HEK293 (cell line): Measurements from ENCODE around the gene ESPL1.
A peak's percentile ranks its signal among the peaks of the same experiment; 100 is the strongest.

Experiments used
- CTCF ChIA-PET: fragments of 350-600 bp; formaldehyde crosslinking; extraction: SDS; loops from one replicate; lab custom pipeline; 2021; ENCODE audit warnings: antibody characterized with exemption; lab: Yijun Ruan, JAX
- POLR2A ChIA-PET: fragments of 300-600 bp; formaldehyde crosslinking; extraction: SDS; loops from one replicate; lab custom pipeline; 2020; ENCODE audit warnings: antibody characterized with exemption, inconsistent platforms; lab: Yijun Ruan, JAX
- H3K27ac ChIP-seq: fragments of 200-500 bp; sonication (Bioruptor generic); 2 replicates; pipeline ENCODE4 v1.5.1; 2014; ENCODE audit warnings: low read depth, low read length, control low read depth, inconsistent platforms; ENCODE audit errors: extremely low read depth
- H3K36me3 ChIP-seq, 2 experiments: fragments of 200-500 bp in 1 of 2; sonication (Bioruptor generic) in 1 of 2; 1 replicate in 1 of 2; 2 replicates in 1 of 2; pipeline ENCODE4 v1.5.1; 2014 to 2017; ENCODE audit warnings: inconsistent platforms in 2 of 2, low read length in 2 of 2; ENCODE audit not compliant: control insufficient read depth in 2 of 2, insufficient read depth in 1 of 2
- H3K4me1 ChIP-seq: fragments of 200-500 bp; sonication (Bioruptor generic); 2 replicates; pipeline ENCODE4 v1.5.1; 2014; ENCODE audit warnings: mild to moderate bottlenecking, low read length, inconsistent platforms; ENCODE audit not compliant: control insufficient read depth, insufficient read depth
- H3K4me3 ChIP-seq: 2 replicates; pipeline ENCODE4 v1.5.1; 2011; ENCODE audit warnings: low read depth, mild to moderate bottlenecking, control low read depth, low read length, moderate library complexity
- H3K9me3 ChIP-seq: fragments of 200-500 bp; sonication (Bioruptor generic); 2 replicates; pipeline ENCODE4 v1.5.1; 2014; ENCODE audit warnings: low read depth, low read length, inconsistent platforms; ENCODE audit not compliant: control insufficient read depth, insufficient read depth
- AEBP2 ChIP-seq: fragments of 450-650 bp; formaldehyde crosslinking; IDR thresholded peaks from 2 replicates; pipeline ENCODE4 v1.5.1; 2016; ENCODE audit warnings: missing biosample characterization, missing genetic modification characterization, borderline replicate concordance
- HIC1 ChIP-seq: fragments of 450-650 bp; formaldehyde crosslinking; IDR thresholded peaks from 2 replicates; pipeline ENCODE4 v1.5.1; 2016; ENCODE audit warnings: missing biosample characterization, missing genetic modification characterization
- KLF10 ChIP-seq: fragments of 450-650 bp; IDR thresholded peaks from 2 replicates; pipeline ENCODE4 v1.5.1; 2018; ENCODE audit warnings: missing biosample characterization, mild to moderate bottlenecking, missing genetic modification characterization
- KLF17 ChIP-seq: fragments of 450-650 bp; formaldehyde crosslinking; IDR thresholded peaks from 2 replicates; pipeline ENCODE4 v1.5.1; 2016; ENCODE audit warnings: missing biosample characterization, missing genetic modification characterization
- KLF7 ChIP-seq: fragments of 450-650 bp; formaldehyde crosslinking; IDR thresholded peaks from 2 replicates; pipeline ENCODE4 v1.5.1; 2016; ENCODE audit warnings: missing biosample characterization, missing genetic modification characterization, borderline replicate concordance
- SP3 ChIP-seq: fragments of 450-650 bp; formaldehyde crosslinking; IDR thresholded peaks from 2 replicates; pipeline ENCODE4 v1.5.1; 2016; ENCODE audit warnings: missing biosample characterization, missing genetic modification characterization
- SP7 ChIP-seq: fragments of 450-650 bp; formaldehyde crosslinking; IDR thresholded peaks from 2 replicates; pipeline ENCODE4 v1.5.1; 2016; ENCODE audit warnings: missing biosample characterization, missing genetic modification characterization
- YY2 ChIP-seq: fragments of 450-650 bp; formaldehyde crosslinking; IDR thresholded peaks from 2 replicates; pipeline ENCODE4 v1.5.1; 2016; ENCODE audit warnings: missing biosample characterization, missing genetic modification characterization
- ZBTB1 ChIP-seq: fragments of 450-650 bp; formaldehyde crosslinking; IDR thresholded peaks from 2 replicates; pipeline ENCODE4 v1.5.1; 2016; ENCODE audit warnings: missing biosample characterization, missing genetic modification characterization
- ZBTB17 ChIP-seq: fragments of 450-650 bp; formaldehyde crosslinking; IDR thresholded peaks from 2 replicates; pipeline ENCODE4 v1.5.1; 2016; ENCODE audit warnings: missing biosample characterization, missing genetic modification characterization
- ZBTB20 ChIP-seq: fragments of 450-650 bp; formaldehyde crosslinking; IDR thresholded peaks from 2 replicates; pipeline ENCODE4 v1.5.1; 2016; ENCODE audit warnings: missing biosample characterization, missing genetic modification characterization
- ZBTB7A ChIP-seq: fragments of 450-650 bp; formaldehyde crosslinking; IDR thresholded peaks from 2 replicates; pipeline ENCODE4 v1.5.1; 2016; ENCODE audit warnings: low read depth, missing biosample characterization, missing genetic modification characterization
- ZEB2 ChIP-seq: fragments of 450-650 bp; formaldehyde crosslinking; IDR thresholded peaks from 2 replicates; pipeline ENCODE4 v1.5.1; 2016; ENCODE audit warnings: missing biosample characterization, missing genetic modification characterization
- ZFHX2 ChIP-seq: fragments of 450-650 bp; formaldehyde crosslinking; conservative IDR thresholded peaks from 2 replicates; pipeline ENCODE4 v1.5.1; 2016; ENCODE audit warnings: missing biosample characterization, missing genetic modification characterization
- ZNF132 ChIP-seq: fragments of 450-650 bp; formaldehyde crosslinking; IDR thresholded peaks from 2 replicates; pipeline ENCODE4 v1.5.1; 2017; ENCODE audit warnings: missing biosample characterization, missing genetic modification characterization, borderline replicate concordance
- ZNF155 ChIP-seq: fragments of 450-650 bp; formaldehyde crosslinking; IDR thresholded peaks from 2 replicates; pipeline ENCODE4 v1.5.1; 2016; ENCODE audit warnings: missing biosample characterization, missing genetic modification characterization
- ZNF2 ChIP-seq: fragments of 450-650 bp; formaldehyde crosslinking; IDR thresholded peaks from 2 replicates; pipeline ENCODE4 v1.5.1; 2016; ENCODE audit warnings: missing biosample characterization, missing genetic modification characterization
- ZNF366 ChIP-seq: fragments of 450-650 bp; formaldehyde crosslinking; conservative IDR thresholded peaks from 2 replicates; pipeline ENCODE4 v1.5.1; 2016; ENCODE audit warnings: missing biosample characterization, missing genetic modification characterization
- ZNF416 ChIP-seq: fragments of 450-650 bp; formaldehyde crosslinking; IDR thresholded peaks from 2 replicates; pipeline ENCODE4 v1.5.1; 2016; ENCODE audit warnings: missing biosample characterization, missing genetic modification characterization
- ZNF521 ChIP-seq: fragments of 450-650 bp; formaldehyde crosslinking; IDR thresholded peaks from 2 replicates; pipeline ENCODE4 v1.5.1; 2017; ENCODE audit warnings: missing biosample characterization, mild to moderate bottlenecking, missing genetic modification characterization
- ZNF530 ChIP-seq: fragments of 450-650 bp; formaldehyde crosslinking; IDR thresholded peaks from 2 replicates; pipeline ENCODE4 v1.5.1; 2016; ENCODE audit warnings: low read depth, missing biosample characterization, missing genetic modification characterization
- ZNF558 ChIP-seq: fragments of 450-650 bp; formaldehyde crosslinking; IDR thresholded peaks from 2 replicates; pipeline ENCODE4 v1.5.1; 2016; ENCODE audit warnings: missing biosample characterization, missing genetic modification characterization
- ZNF571 ChIP-seq: fragments of 450-650 bp; formaldehyde crosslinking; IDR thresholded peaks from 2 replicates; pipeline ENCODE4 v1.5.0; 2017; ENCODE audit warnings: missing biosample characterization, missing genetic modification characterization
- ZNF629 ChIP-seq: fragments of 450-650 bp; formaldehyde crosslinking; IDR thresholded peaks from 2 replicates; pipeline ENCODE4 v1.5.1; 2017; ENCODE audit warnings: missing biosample characterization, missing genetic modification characterization
- ZNF645 ChIP-seq: fragments of 450-650 bp; formaldehyde crosslinking; IDR thresholded peaks from 2 replicates; pipeline ENCODE4; 2016; ENCODE audit warnings: missing biosample characterization, missing genetic modification characterization
- ZNF785 ChIP-seq: fragments of 450-650 bp; formaldehyde crosslinking; IDR thresholded peaks from 2 replicates; pipeline ENCODE4 v1.5.1; 2016; ENCODE audit warnings: missing biosample characterization, missing genetic modification characterization
- ZNF837 ChIP-seq: fragments of 450-650 bp; formaldehyde crosslinking; IDR thresholded peaks from 2 replicates; pipeline ENCODE4 v1.5.1; 2016; ENCODE audit warnings: missing biosample characterization, missing genetic modification characterization
- TF ChIP-seq, protein P1 (sequence below): fragments of 450-650 bp; formaldehyde crosslinking; IDR thresholded peaks from 2 replicates; pipeline ENCODE4 v1.5.1; 2016; ENCODE audit warnings: missing biosample characterization, missing genetic modification characterization
- TF ChIP-seq, protein P2 (sequence below): fragments of 450-650 bp; formaldehyde crosslinking; IDR thresholded peaks from 2 replicates; pipeline ENCODE4 v1.5.1; 2016; ENCODE audit warnings: missing biosample characterization, missing genetic modification characterization

The ESPL1 gene

GRCh38 chr12:53252349-53252916 lies 15.7 kb upstream of the ESPL1 start:
- POLR2A ChIA-PET: interaction anchor here (0.9 to 2.1 kb wide), 2 partner anchors 17 to 32 kb away, joined by 3 to 8 read pairs; no protein-coding TSS in a partner anchor
- Histone ChIP-seq H3K36me3 (peaks cover 0 to 22% of the 10 kb centered on the region in 2 experiments; a peak in 1 of 3 replicates), H3K4me1 (peaks cover 4% of the 10 kb centered on the region; the same call in 1 of the 2 replicates), H3K4me3 (peak overlapping the region; percentile 91), H3K27ac (peak overlapping the region; percentile 61; the same call in 1 of the 2 replicates), H3K9me3 (no peaks in the 10 kb centered on the region)
- CTCF ChIA-PET: interaction anchor here (0.7 to 4.6 kb wide), 4 partner anchors 14 to 39 kb away, joined by 3 to 53 read pairs (median 5); partner anchors contain the start of gene ESPL1
- no peak for TF ChIP-seq ZNF155 (tag by site-specific recombination)
- peak; percentile 7; the same call in 1 of the 2 replicates for TF ChIP-seq SP7 (tag by site-specific recombination)
- no peak for TF ChIP-seq ZNF558 (tag by site-specific recombination)
- TF ChIP-seq ZNF2 (tag by site-specific recombination): 0 out of 2 replicates have a peak, but pooled peaks have one; percentile 15
- TF ChIP-seq ZNF571 (tag by site-specific recombination): no peak
- TF ChIP-seq, protein P1, sequence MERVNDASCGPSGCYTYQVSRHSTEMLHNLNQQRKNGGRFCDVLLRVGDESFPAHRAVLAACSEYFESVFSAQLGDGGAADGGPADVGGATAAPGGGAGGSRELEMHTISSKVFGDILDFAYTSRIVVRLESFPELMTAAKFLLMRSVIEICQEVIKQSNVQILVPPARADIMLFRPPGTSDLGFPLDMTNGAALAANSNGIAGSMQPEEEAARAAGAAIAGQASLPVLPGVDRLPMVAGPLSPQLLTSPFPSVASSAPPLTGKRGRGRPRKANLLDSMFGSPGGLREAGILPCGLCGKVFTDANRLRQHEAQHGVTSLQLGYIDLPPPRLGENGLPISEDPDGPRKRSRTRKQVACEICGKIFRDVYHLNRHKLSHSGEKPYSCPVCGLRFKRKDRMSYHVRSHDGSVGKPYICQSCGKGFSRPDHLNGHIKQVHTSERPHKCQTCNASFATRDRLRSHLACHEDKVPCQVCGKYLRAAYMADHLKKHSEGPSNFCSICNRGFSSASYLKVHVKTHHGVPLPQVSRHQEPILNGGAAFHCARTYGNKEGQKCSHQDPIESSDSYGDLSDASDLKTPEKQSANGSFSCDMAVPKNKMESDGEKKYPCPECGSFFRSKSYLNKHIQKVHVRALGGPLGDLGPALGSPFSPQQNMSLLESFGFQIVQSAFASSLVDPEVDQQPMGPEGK (tag by site-specific recombination): peak; percentile 3; the same call in 1 of the 2 replicates
- TF ChIP-seq ZNF629 (tag by site-specific recombination): no peak
- TF ChIP-seq KLF10 (tag by site-specific recombination): no peak; the same call in 1 of the 2 replicates
- TF ChIP-seq ZEB2 (tag by site-specific recombination): 0 out of 2 replicates have a peak, but pooled peaks have one; percentile 3
- peak; percentile 80; the same call in 1 of the 2 replicates for TF ChIP-seq ZBTB7A (tag by site-specific recombination)
- TF ChIP-seq AEBP2: no peak
- no peak for TF ChIP-seq ZNF132
- TF ChIP-seq ZBTB1 (tag by site-specific recombination): no peak
- TF ChIP-seq, protein P2, sequence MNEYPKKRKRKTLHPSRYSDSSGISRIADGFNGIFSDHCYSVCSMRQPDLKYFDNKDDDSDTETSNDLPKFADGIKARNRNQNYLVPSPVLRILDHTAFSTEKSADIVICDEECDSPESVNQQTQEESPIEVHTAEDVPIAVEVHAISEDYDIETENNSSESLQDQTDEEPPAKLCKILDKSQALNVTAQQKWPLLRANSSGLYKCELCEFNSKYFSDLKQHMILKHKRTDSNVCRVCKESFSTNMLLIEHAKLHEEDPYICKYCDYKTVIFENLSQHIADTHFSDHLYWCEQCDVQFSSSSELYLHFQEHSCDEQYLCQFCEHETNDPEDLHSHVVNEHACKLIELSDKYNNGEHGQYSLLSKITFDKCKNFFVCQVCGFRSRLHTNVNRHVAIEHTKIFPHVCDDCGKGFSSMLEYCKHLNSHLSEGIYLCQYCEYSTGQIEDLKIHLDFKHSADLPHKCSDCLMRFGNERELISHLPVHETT: 0 out of 2 replicates have a peak, but pooled peaks have one; percentile 9
- no peak for TF ChIP-seq ZNF837 (tag by site-specific recombination)
- 0 out of 2 replicates have a peak, but pooled peaks have one; percentile 10 for TF ChIP-seq ZFHX2 (tag by site-specific recombination)
- TF ChIP-seq ZNF785 (tag by site-specific recombination): no peak
- TF ChIP-seq YY2: 0 out of 2 replicates have a peak, but pooled peaks have one; percentile 1
- peak; percentile 48; the same call in 1 of the 2 replicates for TF ChIP-seq SP3 (tag by site-specific recombination)
- no peak for TF ChIP-seq ZNF530 (tag by site-specific recombination)
- no peak for TF ChIP-seq ZNF416 (tag by site-specific recombination)
- TF ChIP-seq ZBTB17 (tag by site-specific recombination): no peak
- TF ChIP-seq KLF17 (tag by site-specific recombination): peak; percentile 46; the same call in 1 of the 2 replicates
- no peak for TF ChIP-seq KLF7 (tag by site-specific recombination)
- TF ChIP-seq HIC1 (tag by site-specific recombination): no peak; the same call in 1 of the 2 replicates
- TF ChIP-seq ZNF366: 0 out of 2 replicates have a peak, but pooled peaks have one; percentile 14
- TF ChIP-seq ZNF521: no peak
- no peak for TF ChIP-seq ZNF645 (tag by site-specific recombination)
- TF ChIP-seq ZBTB20: peak; percentile 40
